Vagina (tissue), 2 donors: Measurements from ENCODE around the gene SYT2. TPM values are rescaled to one million over a fixed set of nuclear protein-coding genes. Genes with fewer than 3 reads are reported as not detected.

Experiments used
- DNase-seq, 2 donors: peaks; one replicate each; pipeline ENCODE4 v3.0.0-alpha.2; 2017; ENCODE audit errors: extremely low spot score in 2 of 2
- H3K27ac ChIP-seq: fragments of 200-600 bp; sonication (generic); one replicate; pipeline ENCODE4 v1.5.1; 2019
- H3K27me3 ChIP-seq: fragments of 200-600 bp; sonication (generic); one replicate; pipeline ENCODE4 v1.5.1; 2019
- H3K36me3 ChIP-seq, 2 donors: fragments of 200-600 bp; sonication (generic); one replicate each; pipeline ENCODE4 v1.5.1; 2017 to 2019
- H3K4me1 ChIP-seq: fragments of 200-600 bp; sonication (generic); one replicate; pipeline ENCODE4 v1.5.1; 2019
- H3K4me3 ChIP-seq, 2 donors: fragments of 200-600 bp; sonication (generic); 1 replicate in 1 of 2; 2 replicates in 1 of 2; pipeline ENCODE4 v1.5.1; 2016 to 2019
- H3K9me3 ChIP-seq: fragments of 200-600 bp; sonication (generic); one replicate; pipeline ENCODE4 v1.5.1; 2019
- CTCF ChIP-seq, 3 experiments: fragments of 450-650 bp in 2 of 3; fragments of 200-600 bp in 1 of 3; sonication (generic) in 1 of 3; IDR thresholded peaks; one replicate each; pipeline ENCODE4 v1.5.1; 2017 to 2019; ENCODE audit warnings: antibody characterized with exemption in 3 of 3, mild to moderate bottlenecking in 2 of 3, moderate library complexity in 2 of 3
- POLR2A ChIP-seq, 2 donors: fragments of 450-650 bp; IDR thresholded peaks; one replicate each; pipeline ENCODE4 v1.6.1; 2017; ENCODE audit warnings: antibody characterized with exemption in 2 of 2, mild to moderate bottlenecking in 2 of 2, moderate library complexity in 2 of 2
- POLR2AphosphoS5 ChIP-seq, 2 donors: sonication (generic); formaldehyde crosslinking; IDR thresholded peaks; one replicate each; pipeline ENCODE4 v1.9.0; 2017; ENCODE audit warnings: antibody characterized with exemption in 2 of 2, mild to moderate bottlenecking in 2 of 2, low read depth in 1 of 2; ENCODE audit not compliant: insufficient read depth in 1 of 2
- intact Hi-C: fragments of 100-400 bp; cut with DNase I; formaldehyde crosslinking; loops from one replicate; pipeline ENCODE4 v1.15.1; 2023
- total RNA-seq: library from RNA; depleted of rRNA; stranded (reverse); fragments of >200 nt; gene quantifications from one replicate; pipeline ENCODE4 v1.2.3, GENCODE V29; 2016

Gene SYT2
- total RNA-seq, 1 donor from 2014 or later, result not detected

GRCh38 chr1:202681736-202682420 lies 28.4 kb downstream of the SYT2 start:
- Histone ChIP-seq H3K9me3 (no peaks in the 10 kb centered on the region), H3K27ac (no peak overlapping the region), H3K4me3 (no peak overlapping the region), H3K4me1 (no peaks in the 10 kb centered on the region), H3K27me3 (no peaks in the 10 kb centered on the region), H3K36me3 (no peaks in the 10 kb centered on the region)
- intact Hi-C loops, result no loop called here
- no peak for DNase-seq
- no peak for TF ChIP-seq POLR2A (IDR thresholded peaks at IDR 0.05)
- TF ChIP-seq POLR2AphosphoS5 (IDR thresholded peaks at IDR 0.05; ENCODE audit: insufficient read depth in 1 of 2, low read depth in 1 of 2), result no peak
- no peak for TF ChIP-seq CTCF (IDR thresholded peaks at IDR 0.05)

- intact Hi-C loops, result no loop called here
- no peak for DNase-seq
- TF ChIP-seq POLR2A (IDR thresholded peaks at IDR 0.05) (no peak), CTCF (IDR thresholded peaks at IDR 0.05) (no peak), POLR2AphosphoS5 (IDR thresholded peaks at IDR 0.05; ENCODE audit: insufficient read depth in 1 of 2, low read depth in 1 of 2) (no peak)
- H3K9me3 ChIP-seq, result no peaks in the 10 kb centered on the region
- no peaks in the 10 kb centered on the region for H3K27me3 ChIP-seq
- no peaks in the 10 kb centered on the region for H3K36me3 ChIP-seq
- H3K4me1 ChIP-seq, result no peaks in the 10 kb centered on the region
- no peak overlapping the region for H3K4me3 ChIP-seq
- no peak overlapping the region for H3K27ac ChIP-seq
Observed at GRCh38 chr1:202680586-202681352, 29.5 kb downstream of the SYT2 start.

GRCh38 chr1:202679406-202680177 lies 30.7 kb downstream of the SYT2 start:
- no peaks in the 10 kb centered on the region for H3K27me3 ChIP-seq

GRCh38 chr1:202677433-202677832 lies 32.8 kb downstream of the SYT2 start:
- H3K27me3 ChIP-seq, result no peaks in the 10 kb centered on the region
- TF ChIP-seq POLR2AphosphoS5 (IDR thresholded peaks at IDR 0.05; ENCODE audit: insufficient read depth in 1 of 2, low read depth in 1 of 2) (no peak), CTCF (IDR thresholded peaks at IDR 0.05) (no peak), POLR2A (IDR thresholded peaks at IDR 0.05) (no peak)
- H3K4me1 ChIP-seq, result no peaks in the 10 kb centered on the region
- no peak overlapping the region for H3K4me3 ChIP-seq
- no peaks in the 10 kb centered on the region for H3K36me3 ChIP-seq
- intact Hi-C loops, result no loop called here
- no peaks in the 10 kb centered on the region for H3K9me3 ChIP-seq
- H3K27ac ChIP-seq, result no peak overlapping the region
- DNase-seq, result no peak

More at GRCh38 chr1:202679406-202680177, 30.7 kb downstream of the SYT2 start:
- TF ChIP-seq POLR2AphosphoS5 (IDR thresholded peaks at IDR 0.05; ENCODE audit: insufficient read depth in 1 of 2, low read depth in 1 of 2) (no peak), CTCF (IDR thresholded peaks at IDR 0.05) (no peak), POLR2A (IDR thresholded peaks at IDR 0.05) (no peak)
- intact Hi-C loops, result no loop called here
- H3K9me3 ChIP-seq, result no peaks in the 10 kb centered on the region
- no peaks in the 10 kb centered on the region for H3K36me3 ChIP-seq
- no peak overlapping the region for H3K4me3 ChIP-seq
- H3K27ac ChIP-seq, result no peak overlapping the region
- no peak for DNase-seq
- H3K4me1 ChIP-seq, result no peaks in the 10 kb centered on the region
